22Rv1 (cell line): ENCODE results near the gene ASXL1.

Experiments used
- CTCF ChIP-seq: fragments of 450-650 bp; IDR thresholded peaks from 2 replicates; pipeline ENCODE4 v1.5.1; 2017; ENCODE audit warnings: mild to moderate bottlenecking
- ZFX ChIP-seq: fragments of 450-650 bp; IDR thresholded peaks from 2 replicates; pipeline ENCODE4 v1.6.1; 2017; ENCODE audit warnings: antibody characterized with exemption, borderline replicate concordance

GRCh38 chr20:32468313-32468640 is 110.1 kb downstream of the ASXL1 start:
- no peak for TF ChIP-seq CTCF
- TF ChIP-seq ZFX, result no peak
